Activated naive CD8-positive, alpha-beta T cell (primary cell): ENCODE data around the gene PAXX.

Experiments used
- H3K27ac Mint-ChIP-seq: one replicate; pipeline ENCODE4 v1.8.0; 2021; ENCODE audit warnings: mixed read lengths
- H3K27me3 Mint-ChIP-seq: one replicate; pipeline ENCODE4 v1.8.0; 2021; ENCODE audit warnings: mixed read lengths
- H3K36me3 Mint-ChIP-seq: one replicate; pipeline ENCODE4 v1.8.0; 2021; ENCODE audit warnings: mixed read lengths
- H3K4me1 Mint-ChIP-seq: one replicate; pipeline ENCODE4 v1.8.0; 2021; ENCODE audit warnings: low read depth, mixed read lengths
- H3K4me3 Mint-ChIP-seq: one replicate; pipeline ENCODE4 v1.8.0; 2021; ENCODE audit warnings: mild to moderate bottlenecking, mixed read lengths
- H3K9me3 Mint-ChIP-seq: one replicate; pipeline ENCODE4 v1.8.0; 2021; ENCODE audit warnings: low read depth, mixed read lengths

PAXX gene

DNA sequence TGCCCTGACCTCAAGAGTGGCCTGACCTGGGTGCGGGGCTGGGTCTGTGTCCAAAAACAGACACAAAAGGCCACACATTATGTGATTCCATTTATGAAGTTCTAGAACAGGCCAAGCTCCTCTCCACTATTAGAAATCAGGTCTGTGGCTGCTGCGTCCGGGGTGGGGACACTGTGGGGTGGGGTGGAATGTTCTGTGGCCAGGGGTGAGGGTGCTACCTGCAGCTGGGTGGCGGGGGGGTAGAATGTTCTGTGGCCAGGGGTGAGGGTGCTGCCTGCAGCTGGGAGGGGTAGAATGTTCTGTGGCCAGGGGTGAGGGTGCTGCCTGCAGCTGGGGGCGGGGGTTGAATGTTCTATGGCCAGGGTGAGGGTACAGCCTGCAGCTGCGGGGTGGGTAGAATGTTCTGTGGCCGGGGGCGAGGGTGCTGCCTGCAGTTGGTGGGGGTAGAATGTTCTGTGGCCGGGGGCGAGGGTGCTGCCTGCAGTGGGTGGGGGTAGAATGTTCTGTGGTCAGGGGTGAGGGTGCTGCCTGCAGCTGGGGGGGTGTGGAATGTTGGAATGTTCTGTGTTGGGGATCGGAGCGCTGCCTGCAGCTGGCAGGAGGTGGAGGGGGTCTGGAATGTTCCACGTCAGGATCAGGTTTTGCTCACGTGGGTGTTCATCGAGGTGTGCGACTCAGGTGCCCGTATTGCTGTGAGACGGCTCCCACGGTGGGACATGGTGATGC is 31.8 kb upstream of the PAXX start:
- H3K4me1 Mint-ChIP-seq: peaks cover 24% of the 10 kb centered on the region
- H3K27ac Mint-ChIP-seq: no peak overlapping the region
- H3K4me3 Mint-ChIP-seq: no peak overlapping the region
- no peaks in the 10 kb centered on the region for H3K27me3 Mint-ChIP-seq
- H3K9me3 Mint-ChIP-seq: no peaks in the 10 kb centered on the region
- H3K36me3 Mint-ChIP-seq: no peaks in the 10 kb centered on the region

DNA sequence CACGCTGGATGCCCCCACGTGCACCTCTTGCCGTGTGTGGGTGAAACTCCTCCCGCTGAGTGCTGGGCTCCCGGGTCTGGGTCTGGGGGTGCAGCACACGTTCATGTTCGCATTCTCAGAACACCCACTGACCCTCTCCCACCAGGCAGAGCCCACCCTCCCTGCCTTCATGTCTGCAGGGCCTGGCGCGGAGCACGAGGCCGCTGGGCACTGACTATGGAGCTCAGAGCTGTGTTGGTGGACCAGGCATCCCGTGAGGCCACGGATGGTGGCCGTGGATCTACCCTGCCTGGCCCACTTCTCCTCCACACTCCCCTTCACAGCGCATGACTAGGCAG is 31.3 kb upstream of the PAXX start:
- H3K4me3 Mint-ChIP-seq: no peak overlapping the region

DNA sequence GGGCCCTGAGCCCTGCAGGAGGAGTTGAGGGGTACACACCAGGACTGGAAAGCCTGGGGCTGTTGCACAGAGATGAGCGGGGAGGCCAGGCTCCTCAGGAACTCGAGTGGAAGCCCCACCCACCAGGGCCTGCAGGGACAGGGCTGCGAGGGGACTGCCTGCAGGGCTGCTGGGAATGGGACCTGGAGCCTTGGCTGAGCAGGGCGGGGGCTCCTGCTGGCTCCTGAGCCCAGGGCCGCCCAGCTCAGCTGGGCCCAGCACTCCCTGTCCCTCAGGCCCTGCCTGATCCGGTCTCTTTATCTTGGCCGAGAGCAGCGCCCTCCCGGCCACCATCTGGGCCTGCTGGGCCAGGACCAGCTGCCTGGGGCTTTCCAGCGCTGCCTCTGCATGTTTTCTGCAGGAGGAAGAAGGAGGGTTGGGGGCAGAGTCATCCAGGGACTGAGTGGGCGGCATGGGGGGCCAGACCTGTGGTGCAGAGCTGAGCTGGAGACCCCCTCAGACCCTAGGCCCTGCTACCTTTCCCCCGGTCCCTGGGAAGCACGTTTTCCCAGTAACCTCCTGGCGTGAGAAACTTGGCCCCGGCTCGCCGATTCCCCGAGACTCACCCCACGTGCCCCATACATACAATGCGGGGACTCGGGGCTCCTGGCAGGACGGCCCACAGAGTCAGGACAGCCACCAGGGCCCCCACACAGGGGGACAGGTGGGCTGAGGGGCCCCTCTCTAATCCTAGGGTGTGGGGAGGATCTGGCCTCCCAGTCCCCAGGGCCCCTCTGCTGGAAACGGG is 30.8 kb upstream of the PAXX start:
- Mint-ChIP-seq H3K4me3 (no peak overlapping the region), H3K27ac (no peak overlapping the region), H3K4me1 (peaks cover 34% of the 10 kb centered on the region), H3K27me3 (no peaks in the 10 kb centered on the region), H3K36me3 (no peaks in the 10 kb centered on the region), H3K9me3 (no peaks in the 10 kb centered on the region)

More for the DNA sequence above, 31.3 kb upstream of the PAXX start:
- Mint-ChIP-seq H3K36me3 (no peaks in the 10 kb centered on the region), H3K9me3 (no peaks in the 10 kb centered on the region), H3K27ac (no peak overlapping the region), H3K27me3 (no peaks in the 10 kb centered on the region), H3K4me1 (peaks cover 29% of the 10 kb centered on the region)

DNA sequence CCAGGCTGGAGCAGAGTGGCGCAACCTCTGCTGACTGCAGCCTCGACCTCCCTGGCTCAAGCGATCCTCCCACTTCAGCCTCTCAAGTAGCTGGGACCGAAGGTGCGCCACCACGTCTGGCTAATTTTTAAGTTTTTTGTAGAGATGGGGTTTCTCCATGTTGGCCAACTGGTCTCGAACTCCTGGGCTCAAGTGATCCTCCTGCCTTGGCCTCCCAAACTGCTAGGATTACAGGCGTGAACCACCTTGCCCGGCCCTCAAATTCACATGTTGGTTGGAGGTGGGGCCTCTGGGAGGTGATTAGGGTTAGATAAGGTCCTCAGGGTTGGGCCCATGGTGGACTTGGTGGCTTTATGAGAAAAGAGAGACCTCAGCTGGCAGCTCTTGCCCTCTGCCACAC is 30.1 kb upstream of the PAXX start:
- H3K4me3 Mint-ChIP-seq: no peak overlapping the region
- H3K27me3 Mint-ChIP-seq: no peaks in the 10 kb centered on the region
- H3K4me1 Mint-ChIP-seq: peaks cover 36% of the 10 kb centered on the region
- no peaks in the 10 kb centered on the region for H3K36me3 Mint-ChIP-seq
- H3K9me3 Mint-ChIP-seq: no peaks in the 10 kb centered on the region
- no peak overlapping the region for H3K27ac Mint-ChIP-seq

DNA sequence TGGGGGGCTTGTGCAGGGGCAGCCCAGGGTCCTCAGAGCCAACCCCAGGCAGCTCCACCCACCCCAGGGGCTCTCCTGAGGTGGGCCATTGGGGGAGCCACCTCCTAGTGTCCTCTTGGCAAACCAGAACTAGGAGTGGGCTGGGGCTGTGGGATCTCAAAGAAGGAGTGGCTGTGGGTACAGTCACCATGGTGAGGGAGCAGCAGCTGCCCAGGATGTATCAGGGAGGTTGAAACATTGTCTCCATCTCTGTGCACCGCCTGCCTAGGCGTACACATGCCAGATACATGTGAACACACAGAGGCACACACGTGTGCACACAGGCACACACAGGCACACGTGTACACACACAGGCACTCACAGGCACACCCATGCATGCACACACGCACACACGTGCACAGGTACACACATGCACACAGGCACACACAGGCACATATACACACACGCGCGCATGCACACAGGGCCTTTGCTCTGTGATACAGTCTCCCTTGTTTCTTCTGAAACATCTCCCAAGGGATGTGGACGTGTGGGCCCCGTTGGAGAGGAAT is 29.4 kb upstream of the PAXX start:
- Mint-ChIP-seq H3K4me1 (peaks cover 36% of the 10 kb centered on the region), H3K9me3 (no peaks in the 10 kb centered on the region), H3K36me3 (no peaks in the 10 kb centered on the region), H3K4me3 (no peak overlapping the region), H3K27ac (no peak overlapping the region), H3K27me3 (no peaks in the 10 kb centered on the region)

- Mint-ChIP-seq H3K4me1 (peaks cover 36% of the 10 kb centered on the region), H3K36me3 (no peaks in the 10 kb centered on the region), H3K9me3 (no peaks in the 10 kb centered on the region), H3K27ac (no peak overlapping the region), H3K27me3 (no peaks in the 10 kb centered on the region), H3K4me3 (no peak overlapping the region)
Measured at GRCh38 chr9:136963341-136963740, 28.9 kb upstream of the PAXX start.

DNA sequence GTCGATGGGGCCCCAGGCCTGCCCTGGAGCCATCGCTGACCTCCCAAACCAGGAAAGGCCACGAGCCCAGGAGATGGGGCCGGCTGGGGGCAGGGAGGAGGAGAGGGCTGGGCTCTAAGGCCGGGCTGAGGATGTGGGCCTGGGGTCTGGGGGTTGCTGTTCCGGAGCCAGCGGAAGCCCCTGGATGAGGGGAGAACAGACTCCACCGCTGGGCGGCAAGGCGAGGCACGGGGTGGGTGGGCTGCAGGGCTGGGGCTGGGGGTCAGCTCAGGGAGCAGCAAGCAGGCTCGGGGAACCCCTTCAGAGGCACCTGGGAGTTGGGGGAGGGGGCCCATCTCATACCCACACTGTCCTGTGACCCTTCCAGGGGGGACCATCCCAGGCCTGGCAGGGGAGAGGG is 28.5 kb upstream of the PAXX start:
- Mint-ChIP-seq H3K27me3 (no peaks in the 10 kb centered on the region), H3K36me3 (no peaks in the 10 kb centered on the region), H3K27ac (no peak overlapping the region), H3K4me3 (no peak overlapping the region), H3K9me3 (no peaks in the 10 kb centered on the region), H3K4me1 (peaks cover 36% of the 10 kb centered on the region)

GRCh38 chr9:136964171-136964689 is 28.0 kb upstream of the PAXX start:
- Mint-ChIP-seq H3K4me1 (peaks cover 34% of the 10 kb centered on the region), H3K4me3 (no peak overlapping the region), H3K27ac (no peak overlapping the region), H3K27me3 (no peaks in the 10 kb centered on the region), H3K9me3 (no peaks in the 10 kb centered on the region), H3K36me3 (no peaks in the 10 kb centered on the region)

DNA sequence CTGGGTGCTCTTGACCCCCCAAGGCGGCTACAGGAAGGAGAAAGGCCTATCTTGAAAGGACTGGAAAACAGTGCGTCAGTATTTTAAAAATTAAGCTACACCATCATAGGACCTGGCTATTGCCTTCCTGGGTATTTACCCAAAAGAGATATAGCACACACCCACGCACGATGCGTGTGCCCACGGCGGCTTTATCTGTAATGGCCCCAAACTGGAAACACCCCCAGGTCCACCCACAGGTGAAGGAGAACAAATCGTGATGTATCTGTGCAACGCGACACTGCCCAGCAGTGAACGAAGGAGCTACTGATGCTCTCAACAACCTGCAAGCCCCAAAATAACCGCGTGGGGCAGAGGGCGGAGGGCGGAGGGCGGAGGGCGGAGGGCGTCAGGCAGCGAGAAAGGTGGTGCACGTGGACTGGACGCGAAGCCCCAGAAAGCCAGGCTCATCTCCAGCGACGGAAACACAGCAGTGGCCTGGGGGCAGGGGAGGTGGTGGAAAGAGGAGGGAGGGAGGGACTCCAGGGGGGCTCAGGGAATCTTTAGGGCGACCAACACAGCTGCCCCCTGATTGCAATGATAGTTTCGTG is 27.3 kb upstream of the PAXX start:
- peak overlapping the region; percentile 28 for H3K27ac Mint-ChIP-seq
- H3K27me3 Mint-ChIP-seq: no peaks in the 10 kb centered on the region
- peaks cover 33% of the 10 kb centered on the region for H3K4me1 Mint-ChIP-seq
- H3K36me3 Mint-ChIP-seq: no peaks in the 10 kb centered on the region
- no peaks in the 10 kb centered on the region for H3K9me3 Mint-ChIP-seq
- H3K4me3 Mint-ChIP-seq: peak overlapping the region; percentile 53

GRCh38 chr9:136965771-136966484 is 26.3 kb upstream of the PAXX start:
- Mint-ChIP-seq H3K4me1 (peaks cover 24% of the 10 kb centered on the region), H3K27me3 (no peaks in the 10 kb centered on the region)

GRCh38 chr9:136968333-136969127 is 23.7 kb upstream of the PAXX start:
- Mint-ChIP-seq H3K4me1 (peaks cover 17% of the 10 kb centered on the region), H3K36me3 (no peaks in the 10 kb centered on the region), H3K27me3 (no peaks in the 10 kb centered on the region), H3K9me3 (no peaks in the 10 kb centered on the region), H3K4me3 (no peak overlapping the region), H3K27ac (no peak overlapping the region)

More at GRCh38 chr9:136965771-136966484, 26.3 kb upstream of the PAXX start:
- no peaks in the 10 kb centered on the region for H3K36me3 Mint-ChIP-seq
- H3K9me3 Mint-ChIP-seq: no peaks in the 10 kb centered on the region
- peak overlapping the region; percentile 48 for H3K27ac Mint-ChIP-seq
- peak overlapping the region; percentile 83 for H3K4me3 Mint-ChIP-seq

DNA sequence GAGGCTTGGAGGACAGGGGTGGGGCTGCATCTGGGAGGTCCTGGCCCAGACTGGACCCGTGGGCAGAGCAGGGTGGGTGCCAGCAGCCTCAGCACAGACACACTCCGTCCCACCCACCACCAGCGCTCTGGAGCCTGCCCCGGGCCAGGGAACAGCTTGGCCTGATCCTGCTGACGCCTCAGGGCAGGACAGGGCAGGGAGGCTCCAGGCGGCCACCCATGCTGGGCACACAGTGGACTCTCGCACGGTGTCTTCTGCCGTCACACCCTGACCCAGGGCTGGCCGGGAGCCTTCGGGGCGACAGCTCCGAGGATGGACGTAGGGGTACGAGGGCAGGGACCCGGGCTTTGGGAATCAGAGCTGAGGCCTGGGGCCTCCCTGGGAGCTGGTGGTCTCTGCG is 23.1 kb upstream of the PAXX start:
- no peaks in the 10 kb centered on the region for H3K9me3 Mint-ChIP-seq
- no peak overlapping the region for H3K27ac Mint-ChIP-seq
- H3K4me3 Mint-ChIP-seq: no peak overlapping the region
- H3K4me1 Mint-ChIP-seq: peaks cover 17% of the 10 kb centered on the region
- H3K36me3 Mint-ChIP-seq: no peaks in the 10 kb centered on the region
- no peaks in the 10 kb centered on the region for H3K27me3 Mint-ChIP-seq

DNA sequence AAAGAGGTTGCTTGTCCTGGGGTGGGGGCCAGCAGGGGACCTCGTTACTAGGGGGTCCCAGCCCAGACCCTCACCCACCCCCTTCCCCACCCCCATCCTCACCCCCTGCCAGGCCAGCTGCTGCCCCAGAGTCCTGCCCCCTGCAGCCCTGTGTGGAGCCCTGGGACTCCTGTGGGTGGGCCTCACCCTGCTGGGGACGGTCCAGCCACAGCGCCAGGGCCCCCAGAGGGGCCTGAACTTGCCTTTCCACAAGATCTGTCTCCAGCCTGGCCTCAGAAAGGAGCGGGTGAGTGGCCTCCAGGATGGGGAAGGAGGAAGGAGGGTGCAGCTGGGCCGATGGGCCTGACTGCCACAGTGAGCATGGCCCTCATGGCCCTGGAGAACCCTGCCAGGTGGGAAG is 22.4 kb upstream of the PAXX start:
- no peaks in the 10 kb centered on the region for H3K36me3 Mint-ChIP-seq
- peaks cover 14% of the 10 kb centered on the region for H3K4me1 Mint-ChIP-seq
- no peak overlapping the region for H3K4me3 Mint-ChIP-seq
- H3K27me3 Mint-ChIP-seq: no peaks in the 10 kb centered on the region
- no peaks in the 10 kb centered on the region for H3K9me3 Mint-ChIP-seq
- no peak overlapping the region for H3K27ac Mint-ChIP-seq

DNA sequence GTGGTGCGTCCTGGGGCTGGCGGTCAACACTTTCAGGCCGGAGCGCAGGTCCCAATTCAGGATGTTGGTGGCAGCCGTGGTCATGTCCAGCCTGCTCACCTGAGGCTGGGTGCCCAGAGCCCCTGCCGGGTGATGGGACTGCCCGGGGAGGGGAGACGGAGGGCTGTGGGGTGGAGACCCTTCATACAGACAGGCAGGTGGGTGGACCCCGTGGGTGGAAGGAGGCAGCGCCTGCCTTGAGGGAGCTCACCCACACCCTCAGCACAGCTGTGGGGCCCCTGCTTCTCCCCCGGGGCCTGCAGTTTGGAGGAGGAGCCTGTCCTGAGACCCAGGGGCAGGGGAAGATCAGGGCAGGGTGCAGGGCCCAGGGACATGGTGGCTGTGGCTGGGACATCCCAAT is 21.9 kb upstream of the PAXX start:
- Mint-ChIP-seq H3K36me3 (no peaks in the 10 kb centered on the region), H3K9me3 (no peaks in the 10 kb centered on the region)

More for the DNA sequence above, 21.9 kb upstream of the PAXX start:
- no peaks in the 10 kb centered on the region for H3K27me3 Mint-ChIP-seq
- peaks cover 18% of the 10 kb centered on the region for H3K4me1 Mint-ChIP-seq
- H3K27ac Mint-ChIP-seq: no peak overlapping the region
- H3K4me3 Mint-ChIP-seq: no peak overlapping the region
